Activated B cell treated with CpG ODN at 0.5 μM for 24 hours (primary cell): ENCODE results near the gene EEF2K. TPM values are rescaled to one million over a fixed set of nuclear protein-coding genes. Genes with fewer than 3 reads are reported as not detected.
"Not testable (repeated sequence)": the region's sequence is repeated elsewhere in the genome, so short reads cannot be mapped to it uniquely, and the experiment has no call there.

Source experiments
- ATAC-seq: fragments of 200-7000 bp; cut with Tn5 transposase; one replicate; pipeline ENCODE4 v1.10.0; 2021; ENCODE audit warnings: low read depth, mild to moderate bottlenecking, moderate library complexity
- CTCF ChIA-PET: fragments of 350-600 bp; sonication (Branson Sonifier 250); formaldehyde crosslinking; loops from one replicate; lab custom pipeline; 2021; ENCODE audit warnings: antibody characterized with exemption; lab: Charles Lee
- POLR2A ChIA-PET: fragments of 350-600 bp; sonication (Branson Sonifier 250); formaldehyde crosslinking; loops from one replicate; lab custom pipeline; 2021; ENCODE audit warnings: antibody characterized with exemption; lab: Charles Lee
- DNase-seq: peaks from one replicate; pipeline ENCODE4 v3.0.0; 2022
- H3K27ac Mint-ChIP-seq: one replicate; pipeline ENCODE4 v1.8.0; 2020; ENCODE audit warnings: mixed read lengths
- H3K27me3 Mint-ChIP-seq: one replicate; pipeline ENCODE4 v1.8.0; 2021; ENCODE audit warnings: mixed read lengths
- H3K36me3 Mint-ChIP-seq: one replicate; pipeline ENCODE4 v1.8.0; 2021; ENCODE audit warnings: low read depth, mixed read lengths
- H3K4me1 Mint-ChIP-seq: one replicate; pipeline ENCODE4 v1.8.0; 2021; ENCODE audit warnings: mixed read lengths
- H3K4me3 Mint-ChIP-seq: one replicate; pipeline ENCODE4 v1.8.0; 2020; ENCODE audit warnings: mild to moderate bottlenecking, mixed read lengths
- H3K9me3 Mint-ChIP-seq: one replicate; pipeline ENCODE4 v1.8.0; 2020; ENCODE audit warnings: mixed read lengths
- intact Hi-C: fragments of 100-400 bp; cut with micrococcal nuclease; formaldehyde crosslinking; loops from one replicate; pipeline ENCODE4 v1.15.1; 2024
- total RNA-seq: library from RNA; stranded (reverse); gene quantifications from 2 replicates; pipeline ENCODE4 v1.2.3, GENCODE V29; 2022
- TF ChIP-seq, protein P1 (sequence below): fragments of 200-600 bp; IDR thresholded peaks from one replicate; pipeline ENCODE4 v1.8.0; 2022; ENCODE audit warnings: antibody characterized with exemption, mild to moderate bottlenecking

The EEF2K gene
- total RNA-seq, 1 donor from 2014 or later, result 29.7 TPM

DNA sequence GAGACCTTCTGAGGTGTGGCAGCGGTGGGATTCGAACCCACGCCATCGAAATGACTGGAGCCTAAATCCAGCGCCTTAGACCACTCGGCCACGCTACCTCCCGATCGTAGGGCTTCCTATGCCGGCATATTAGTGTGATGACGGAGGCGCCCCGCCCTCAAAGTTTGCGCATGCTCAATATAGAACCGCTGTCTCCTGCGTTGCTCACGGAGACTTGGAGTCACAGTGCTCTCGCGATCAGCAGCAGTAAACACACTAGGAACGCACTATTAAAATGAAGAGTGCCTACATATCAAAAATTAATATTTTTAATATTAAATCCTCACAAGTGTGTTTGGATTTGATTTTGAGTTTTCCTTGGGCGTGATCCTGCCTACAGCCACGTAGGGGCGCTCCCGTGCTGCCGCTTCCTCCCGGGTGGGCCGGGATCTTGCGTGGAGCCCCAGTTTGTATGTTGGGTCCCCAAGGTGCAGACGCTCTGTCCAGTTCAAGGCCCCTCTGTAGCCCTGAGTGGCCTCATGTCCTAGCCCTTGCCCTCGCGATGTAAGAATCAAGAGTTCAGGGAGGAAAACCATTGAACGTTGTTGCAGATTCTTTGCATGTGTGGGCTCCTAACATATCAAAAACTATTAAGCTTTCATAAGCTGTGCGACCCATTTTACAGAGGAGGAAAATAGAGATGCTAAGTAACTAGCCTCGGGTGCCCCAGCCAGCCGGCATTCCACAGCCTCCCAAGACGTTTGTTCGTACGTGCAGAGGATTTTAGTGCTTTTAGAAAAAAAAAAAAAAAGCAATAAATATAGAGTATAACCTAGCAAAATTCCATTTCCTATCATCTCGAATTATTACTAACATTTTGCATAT, 10.2 kb upstream of the EEF2K start:
- Mint-ChIP-seq H3K4me3 (peak overlapping the region; percentile 87), H3K9me3 (peaks cover 2% of the 10 kb centered on the region), H3K27me3 (peaks cover 2% of the 10 kb centered on the region), H3K27ac (peak overlapping the region; percentile 96), H3K36me3 (peaks cover 3% of the 10 kb centered on the region), H3K4me1 (peaks cover 72% of the 10 kb centered on the region)
- peak; percentile 87 for DNase-seq
- ChIA-PET POLR2A (interaction anchor here (0.7 to 8.8 kb wide), 6 partner anchors 10 to 1256 kb away, joined by 4 to 154 read pairs (median 6); partner anchors contain the start of genes EEF2K, POLR3E and UQCRC2), CTCF (interaction anchor here (0.6 to 2.9 kb wide), 5 partner anchors 10 to 1038 kb away, joined by 3 to 17 read pairs (median 5); partner anchors contain the start of gene EEF2K)
- TF ChIP-seq, protein P1, sequence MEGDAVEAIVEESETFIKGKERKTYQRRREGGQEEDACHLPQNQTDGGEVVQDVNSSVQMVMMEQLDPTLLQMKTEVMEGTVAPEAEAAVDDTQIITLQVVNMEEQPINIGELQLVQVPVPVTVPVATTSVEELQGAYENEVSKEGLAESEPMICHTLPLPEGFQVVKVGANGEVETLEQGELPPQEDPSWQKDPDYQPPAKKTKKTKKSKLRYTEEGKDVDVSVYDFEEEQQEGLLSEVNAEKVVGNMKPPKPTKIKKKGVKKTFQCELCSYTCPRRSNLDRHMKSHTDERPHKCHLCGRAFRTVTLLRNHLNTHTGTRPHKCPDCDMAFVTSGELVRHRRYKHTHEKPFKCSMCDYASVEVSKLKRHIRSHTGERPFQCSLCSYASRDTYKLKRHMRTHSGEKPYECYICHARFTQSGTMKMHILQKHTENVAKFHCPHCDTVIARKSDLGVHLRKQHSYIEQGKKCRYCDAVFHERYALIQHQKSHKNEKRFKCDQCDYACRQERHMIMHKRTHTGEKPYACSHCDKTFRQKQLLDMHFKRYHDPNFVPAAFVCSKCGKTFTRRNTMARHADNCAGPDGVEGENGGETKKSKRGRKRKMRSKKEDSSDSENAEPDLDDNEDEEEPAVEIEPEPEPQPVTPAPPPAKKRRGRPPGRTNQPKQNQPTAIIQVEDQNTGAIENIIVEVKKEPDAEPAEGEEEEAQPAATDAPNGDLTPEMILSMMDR, result no peak
- intact Hi-C loops, result loop anchor here (1.0 to 10.0 kb wide), 3 partner anchors 10 to 239 kb away; partner anchors contain the start of genes EEF2K and POLR3E
- ATAC-seq, result peak; percentile 5

DNA sequence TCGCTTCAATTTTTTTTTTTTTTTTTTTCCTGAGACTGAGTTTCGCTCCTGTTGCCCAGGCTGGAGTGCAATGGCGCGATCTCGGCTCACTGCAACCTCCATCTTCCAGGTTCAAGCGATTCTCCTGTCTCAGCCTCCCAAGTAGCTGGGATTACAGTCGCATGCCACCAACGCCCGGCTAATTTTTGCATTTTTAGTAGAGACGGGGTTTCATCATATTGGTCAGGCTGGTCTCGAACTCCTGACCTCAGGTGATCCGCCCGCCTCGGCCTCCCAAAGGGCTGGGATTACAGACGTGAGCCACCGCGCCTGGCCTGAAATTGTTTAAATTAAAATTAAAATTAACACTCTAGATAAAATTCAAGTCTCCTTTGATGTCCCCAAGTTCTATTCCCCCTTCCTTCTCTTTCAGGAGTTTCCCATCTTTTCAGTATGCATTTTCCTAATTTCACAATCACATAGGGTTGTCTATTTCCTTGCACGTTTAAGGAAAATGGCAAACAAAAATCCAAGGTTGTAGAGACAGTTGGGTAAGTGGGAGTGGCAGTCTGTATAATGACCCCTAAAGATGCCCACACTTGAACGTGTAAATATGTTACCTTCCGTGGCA, 9.4 kb upstream of the EEF2K start:
- H3K4me1 Mint-ChIP-seq, result peaks cover 68% of the 10 kb centered on the region
- ChIA-PET CTCF (interaction anchor here (0.6 to 2.9 kb wide), 6 partner anchors 8 to 1039 kb away, joined by 3 to 17 read pairs (median 5); partner anchors contain the start of genes EEF2K and POLR3E), POLR2A (interaction anchor here (0.7 to 8.8 kb wide), 5 partner anchors 10 to 1255 kb away, joined by 4 to 154 read pairs (median 7); partner anchors contain the start of genes EEF2K, POLR3E and UQCRC2)
- not testable (repeated sequence) for H3K36me3 Mint-ChIP-seq, DNase-seq, H3K9me3 Mint-ChIP-seq, H3K27me3 Mint-ChIP-seq, H3K27ac Mint-ChIP-seq, ATAC-seq
- intact Hi-C loops, result loop anchor here (1.0 to 10.0 kb wide), 3 partner anchors 10 to 238 kb away; partner anchors contain the start of genes EEF2K and POLR3E
- peak overlapping the region; percentile 87 for H3K4me3 Mint-ChIP-seq

DNA sequence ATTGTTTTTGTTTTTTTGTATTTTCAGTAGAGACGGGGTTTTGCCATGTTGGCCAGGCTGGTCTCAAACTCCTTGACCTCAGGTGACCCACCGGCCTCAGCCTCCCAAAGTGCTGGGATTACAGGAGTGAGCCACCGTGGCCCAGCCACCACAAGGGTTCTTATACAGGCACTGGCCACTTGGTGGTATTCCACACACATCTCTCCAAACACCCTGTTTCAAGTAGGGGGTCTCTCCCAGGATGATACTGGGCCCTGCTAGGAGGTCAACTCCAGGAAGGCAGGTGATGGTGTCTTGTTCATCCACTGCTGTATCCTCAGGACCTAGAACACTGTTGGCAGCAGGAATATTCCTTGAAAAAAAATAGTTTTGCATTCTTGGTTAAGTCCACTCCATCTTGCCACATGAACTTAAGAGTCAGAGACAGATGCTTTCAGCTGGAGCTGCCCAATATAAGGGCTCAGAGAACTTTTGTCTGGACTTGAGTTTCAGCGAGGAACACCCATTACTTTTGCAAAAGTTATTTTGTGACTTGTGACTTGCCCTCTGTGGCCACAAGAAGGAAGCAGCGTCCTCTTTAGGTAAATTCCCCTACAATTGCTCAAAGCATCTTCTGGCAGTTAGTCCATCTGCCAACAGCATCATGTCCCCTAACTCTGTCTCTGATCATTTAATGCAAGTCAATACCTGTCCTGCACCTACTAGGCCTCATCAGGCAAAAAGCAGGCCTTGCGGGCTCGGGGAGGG, 7.4 kb upstream of the EEF2K start:
- peaks cover 49% of the 10 kb centered on the region for H3K4me1 Mint-ChIP-seq
- H3K27ac Mint-ChIP-seq, result peak overlapping the region; percentile 82
- H3K4me3 Mint-ChIP-seq, result no peak overlapping the region
- peaks cover 3% of the 10 kb centered on the region for H3K36me3 Mint-ChIP-seq
- ATAC-seq (no peak), DNase-seq (no peak)
- TF ChIP-seq, protein P1, result no peak
- H3K9me3 Mint-ChIP-seq, result peaks cover 2% of the 10 kb centered on the region
- ChIA-PET CTCF (interaction anchor here (1.4 to 1.9 kb wide), 3 partner anchors 98 to 102 kb away, joined by 4 to 6 read pairs (median 5); partner anchors contain the start of gene POLR3E), POLR2A (interaction anchor here (2.3 kb wide), 1 partner anchor 8 kb away, joined by 24 read pairs; no protein-coding TSS in a partner anchor)
- intact Hi-C loops, result loop anchor here (1.0 to 10.0 kb wide), 2 partner anchors 7 to 236 kb away; no protein-coding TSS in a partner anchor
- peaks cover 2% of the 10 kb centered on the region for H3K27me3 Mint-ChIP-seq

DNA sequence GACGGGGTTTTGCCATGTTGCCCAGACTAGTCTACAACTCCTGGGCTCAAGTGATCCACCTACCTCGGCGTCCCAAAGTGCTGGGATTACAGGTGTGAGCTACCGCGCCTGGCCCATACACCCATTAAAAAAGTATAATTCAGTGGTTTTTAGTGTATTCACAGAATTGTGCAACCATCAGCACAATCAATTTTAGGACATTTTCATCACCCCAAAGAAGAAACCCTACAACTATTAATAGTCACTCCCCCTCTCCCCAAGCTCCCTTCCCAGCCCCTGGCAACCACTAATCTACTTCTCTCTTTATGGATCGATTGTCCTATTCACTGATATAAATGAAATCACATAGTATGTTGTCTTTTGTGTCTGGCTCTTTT, 3.8 kb upstream of the EEF2K start:
- ChIA-PET CTCF (interaction anchor here (1.3 kb wide), 1 partner anchor 98 kb away, joined by 4 read pairs; no protein-coding TSS in a partner anchor), POLR2A (no interaction called here)
- Mint-ChIP-seq H3K9me3 (no peaks in the 10 kb centered on the region), H3K27me3 (no peaks in the 10 kb centered on the region), H3K27ac (no peak overlapping the region), H3K4me3 (no peak overlapping the region), H3K36me3 (peaks cover 2% of the 10 kb centered on the region), H3K4me1 (peaks cover 33% of the 10 kb centered on the region)
- ATAC-seq (no peak), DNase-seq (no peak)
- TF ChIP-seq, protein P1, result no peak
- intact Hi-C loops, result no loop called here

DNA sequence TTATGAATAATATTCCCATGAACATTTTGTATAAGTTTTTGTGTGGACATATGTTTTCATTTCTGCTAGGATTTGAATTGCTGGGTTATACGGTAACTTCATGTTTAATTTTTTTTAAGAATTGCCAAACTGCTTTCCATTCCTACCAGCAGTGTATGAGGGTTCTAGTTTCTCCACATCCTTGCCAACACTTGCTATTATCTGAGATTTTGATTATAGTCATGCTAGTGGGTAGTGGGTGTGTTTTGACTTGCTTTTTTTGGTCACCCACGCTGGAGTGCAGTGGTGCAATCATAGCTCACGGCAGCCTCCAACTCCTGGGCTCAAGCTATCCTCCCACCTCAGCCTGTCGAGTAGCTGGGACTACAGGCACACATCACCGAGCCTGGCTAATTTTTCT, 3.0 kb upstream of the EEF2K start:
- Mint-ChIP-seq H3K4me1 (peaks cover 39% of the 10 kb centered on the region), H3K9me3 (no peaks in the 10 kb centered on the region), H3K4me3 (no peak overlapping the region), H3K27ac (no peak overlapping the region), H3K27me3 (no peaks in the 10 kb centered on the region), H3K36me3 (peaks cover 2% of the 10 kb centered on the region)
- ATAC-seq (no peak), DNase-seq (no peak)
- ChIA-PET CTCF (interaction anchor here (1.8 kb wide), 1 partner anchor 11 kb away, joined by 4 read pairs; no protein-coding TSS in a partner anchor), POLR2A (interaction anchor here (7.1 kb wide), 1 partner anchor 11 kb away, joined by 154 read pairs; no protein-coding TSS in a partner anchor)
- TF ChIP-seq, protein P1, result no peak
- intact Hi-C loops, result no loop called here
